ENCODE measurements around the gene NDUFB8.

Gene NDUFB8

DNA sequence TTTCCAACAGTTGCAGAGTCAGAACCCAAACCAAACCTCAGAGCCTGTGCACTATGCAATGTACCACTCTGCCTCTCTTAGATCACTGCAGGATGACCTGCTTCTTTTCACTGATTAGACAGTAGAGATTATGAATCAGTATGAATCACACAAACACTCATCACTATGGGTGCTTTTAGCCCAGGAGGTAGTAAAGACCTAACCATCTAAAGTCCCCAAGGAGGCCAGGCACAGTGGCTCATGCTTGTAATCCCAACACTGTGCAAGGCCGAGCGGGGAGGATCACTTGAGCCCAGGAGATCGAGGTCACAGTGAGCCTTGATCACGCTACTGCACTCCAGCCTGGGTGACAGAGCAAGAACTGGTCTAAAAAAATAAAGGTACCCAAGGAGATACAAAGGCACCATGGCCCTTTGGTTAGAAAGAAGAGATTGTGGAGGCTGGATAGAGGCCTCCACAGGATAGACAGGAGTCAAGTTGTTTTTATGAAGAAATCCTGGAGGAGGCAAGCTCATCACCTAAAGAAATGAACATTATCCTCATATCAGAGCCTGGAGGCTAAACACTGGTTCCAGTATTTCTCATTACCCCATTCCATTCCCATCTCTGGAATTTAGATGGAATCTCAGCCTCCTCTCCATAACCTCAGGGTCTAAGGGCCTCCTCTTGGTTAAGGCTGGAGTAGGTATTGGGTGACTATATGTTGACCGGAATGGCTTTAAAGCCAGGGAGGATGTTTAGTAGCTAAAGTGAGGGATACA lies 22.9 kb downstream of the NDUFB8 start:
- DNase-seq, result no peak

DNA sequence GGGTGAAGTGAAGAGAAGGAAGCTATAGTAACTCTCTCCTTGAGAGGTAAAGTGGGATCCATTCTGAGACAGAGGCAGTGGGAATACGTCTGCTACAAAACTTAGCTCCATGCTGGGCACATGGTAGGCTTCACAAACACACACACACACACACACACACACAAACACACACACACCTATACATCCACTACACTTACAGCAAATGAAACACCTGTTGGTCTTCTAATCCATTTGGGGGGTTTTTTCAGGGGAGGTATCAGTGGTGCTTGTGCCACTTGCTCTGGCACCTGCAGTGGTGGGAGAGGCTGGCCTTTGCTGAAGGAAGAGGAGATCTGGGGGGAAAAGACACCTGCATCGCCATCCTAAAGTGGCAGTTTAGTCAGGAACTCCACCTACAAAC lies 24.5 kb downstream of the NDUFB8 start:
- no peak for DNase-seq

DNA sequence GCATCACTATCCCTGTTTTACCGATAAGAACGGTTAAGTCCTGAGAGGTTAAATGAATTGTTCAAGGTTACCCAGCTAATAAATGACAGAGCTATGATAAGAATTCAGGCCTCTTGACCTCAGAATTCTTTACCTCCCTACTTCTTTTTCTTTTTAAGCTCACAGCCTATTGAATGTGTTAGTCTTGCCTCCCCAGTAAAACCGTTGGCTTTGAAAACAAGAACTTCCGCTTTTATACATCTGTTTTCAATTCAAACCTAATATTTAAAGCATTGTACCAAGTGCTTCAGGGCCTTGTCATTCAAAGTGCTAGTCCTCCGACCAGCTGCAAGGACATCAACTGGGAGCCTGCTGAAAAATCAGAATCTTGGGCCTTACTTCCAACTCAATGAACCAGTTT lies 25.6 kb downstream of the NDUFB8 start:
- DNase-seq, result no peak

DNA sequence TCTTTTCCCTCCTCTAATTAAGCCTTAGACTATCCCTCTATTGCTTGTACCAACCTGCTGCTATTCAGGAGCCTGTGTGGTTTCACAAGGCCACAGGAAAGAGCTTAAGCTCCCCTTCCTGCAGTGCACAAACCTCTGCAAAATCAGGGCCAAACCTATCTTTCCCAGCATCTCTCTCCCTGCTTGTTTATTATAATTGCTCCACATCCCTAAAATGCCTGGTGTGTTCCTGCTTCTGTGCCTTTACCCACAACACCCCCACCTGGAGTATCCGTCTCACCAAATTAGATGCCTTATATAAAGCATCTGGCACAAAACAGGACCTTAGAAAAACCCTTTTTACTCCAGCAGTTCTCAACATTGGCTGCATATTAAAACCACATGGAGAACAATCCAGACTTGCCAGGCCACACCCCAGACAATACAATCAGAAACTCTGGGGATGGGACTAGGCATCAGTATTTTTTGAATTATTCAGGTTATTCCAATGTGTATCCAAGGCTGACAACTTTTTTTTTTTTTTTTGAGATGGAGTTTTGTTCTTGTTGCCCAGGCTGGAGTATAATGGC lies 26.7 kb downstream of the NDUFB8 start:
- no peak for DNase-seq

DNA sequence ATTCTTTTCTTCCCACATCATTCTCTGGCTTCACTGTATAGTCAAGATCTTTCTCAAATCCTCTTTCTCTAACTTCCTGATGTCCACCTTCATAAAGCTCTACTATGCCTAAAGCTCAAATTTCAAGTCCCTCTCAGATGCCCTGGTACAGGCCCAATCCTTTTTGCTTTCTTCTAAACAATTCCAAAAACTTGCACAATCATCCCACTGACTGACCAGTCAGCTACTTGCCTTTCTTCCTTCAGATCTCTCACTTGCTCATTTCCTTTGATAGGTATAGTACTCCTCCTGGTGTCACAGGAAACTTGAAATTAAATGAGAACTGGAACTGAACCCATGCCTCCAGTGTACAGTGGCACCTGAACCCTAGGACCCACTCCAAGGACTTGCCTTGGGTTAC lies 28.2 kb downstream of the NDUFB8 start:
- DNase-seq, result no peak

DNA sequence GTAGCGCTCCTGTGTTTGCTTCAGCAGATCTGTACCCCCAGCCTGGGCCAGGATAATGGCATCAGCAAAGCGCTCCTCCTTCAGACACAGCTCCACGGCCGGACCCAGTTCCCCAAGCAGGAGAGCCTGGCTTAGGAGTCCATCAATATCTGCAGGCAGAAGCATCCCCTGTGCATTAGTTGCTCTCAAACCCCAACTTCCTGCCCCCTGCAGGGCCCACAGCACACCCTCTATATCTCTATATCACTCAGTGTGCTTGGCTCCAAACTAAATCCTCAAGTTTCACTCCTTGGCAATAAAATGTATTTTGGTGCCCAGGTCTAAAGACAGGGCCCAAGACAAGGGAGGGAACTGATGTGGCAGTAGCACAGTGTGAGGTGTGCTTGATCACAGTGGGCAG lies 31.6 kb downstream of the NDUFB8 start:
- no peak for DNase-seq

DNA sequence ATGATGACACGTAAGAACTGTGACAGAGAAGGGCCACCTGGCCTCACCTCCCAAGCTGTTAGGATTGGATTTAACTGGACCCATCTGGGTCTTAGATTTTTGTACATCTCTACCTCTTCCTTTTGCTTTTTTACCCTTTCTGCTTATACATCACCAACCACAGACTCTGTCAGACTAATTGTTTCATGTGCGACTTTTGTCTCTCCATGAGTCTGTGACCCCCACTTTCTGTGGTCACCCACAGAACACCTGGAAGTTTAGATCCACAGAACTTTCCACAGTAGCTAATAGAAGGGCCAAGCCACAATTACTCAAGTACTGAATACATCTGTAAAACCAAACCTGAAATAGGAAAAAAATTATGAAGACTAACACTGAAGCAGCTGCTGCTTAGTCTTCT lies 33.1 kb downstream of the NDUFB8 start:
- DNase-seq, result no peak

DNA sequence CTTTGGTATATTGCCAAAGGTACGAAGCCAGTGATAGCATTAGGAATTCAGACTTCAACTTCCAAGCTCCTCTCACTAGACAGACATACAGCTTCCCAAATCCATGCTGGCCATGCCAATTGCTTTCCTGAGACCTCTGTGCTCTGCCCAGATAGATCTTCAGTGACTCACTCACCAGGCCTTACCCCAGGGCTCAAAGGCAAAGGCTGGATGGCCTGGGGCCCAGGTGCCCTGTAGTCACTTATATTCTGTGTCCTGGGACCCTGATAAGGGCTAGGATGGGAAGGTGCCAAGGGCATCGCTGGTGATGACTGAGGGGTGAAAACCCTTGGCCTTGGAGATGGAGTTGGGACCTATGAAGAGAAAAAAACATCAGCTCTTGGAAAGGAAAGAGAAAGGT lies 39.1 kb downstream of the NDUFB8 start:
- DNase-seq, result no peak

DNA sequence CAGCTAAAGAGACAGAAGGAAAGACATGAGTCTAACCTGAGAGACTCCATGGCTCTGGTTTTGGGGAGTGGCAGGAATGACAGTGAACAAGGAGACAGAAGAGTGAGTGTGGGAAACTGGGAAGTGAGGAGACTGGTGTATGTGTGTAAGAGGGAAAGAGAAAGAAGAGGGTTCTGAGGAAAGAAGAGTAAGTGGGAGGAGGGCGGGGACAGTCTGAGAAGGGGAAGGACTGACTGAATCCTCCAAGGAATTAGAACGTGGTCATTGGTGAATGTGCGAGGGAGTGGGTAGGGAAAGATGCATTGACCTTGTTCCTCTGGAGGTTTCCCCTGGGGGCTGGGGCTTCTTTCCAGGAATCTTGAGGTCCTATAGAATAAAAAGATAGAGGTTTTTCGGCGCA lies 40.3 kb downstream of the NDUFB8 start:
- DNase-seq, result no peak

DNA sequence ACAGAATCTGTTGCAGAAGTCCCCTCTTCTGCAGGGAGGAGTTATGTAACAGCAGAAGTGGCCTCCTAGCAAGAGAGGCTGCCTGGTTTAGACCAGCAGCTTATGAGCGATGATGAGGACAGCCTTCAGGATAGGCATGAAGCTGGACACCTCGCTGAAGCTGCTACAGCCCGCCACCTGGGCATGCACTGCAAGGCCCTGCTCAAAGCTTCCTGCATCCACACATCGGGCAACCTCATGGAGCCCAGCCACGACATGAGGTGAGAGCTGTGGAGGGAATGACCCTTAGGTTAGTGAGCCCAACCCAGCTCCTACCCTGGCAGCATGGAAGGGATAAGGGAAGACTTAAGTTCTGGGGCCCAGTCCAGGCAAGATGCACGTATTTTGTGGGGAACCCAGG lies 42.1 kb downstream of the NDUFB8 start:
- no peak for DNase-seq

DNA sequence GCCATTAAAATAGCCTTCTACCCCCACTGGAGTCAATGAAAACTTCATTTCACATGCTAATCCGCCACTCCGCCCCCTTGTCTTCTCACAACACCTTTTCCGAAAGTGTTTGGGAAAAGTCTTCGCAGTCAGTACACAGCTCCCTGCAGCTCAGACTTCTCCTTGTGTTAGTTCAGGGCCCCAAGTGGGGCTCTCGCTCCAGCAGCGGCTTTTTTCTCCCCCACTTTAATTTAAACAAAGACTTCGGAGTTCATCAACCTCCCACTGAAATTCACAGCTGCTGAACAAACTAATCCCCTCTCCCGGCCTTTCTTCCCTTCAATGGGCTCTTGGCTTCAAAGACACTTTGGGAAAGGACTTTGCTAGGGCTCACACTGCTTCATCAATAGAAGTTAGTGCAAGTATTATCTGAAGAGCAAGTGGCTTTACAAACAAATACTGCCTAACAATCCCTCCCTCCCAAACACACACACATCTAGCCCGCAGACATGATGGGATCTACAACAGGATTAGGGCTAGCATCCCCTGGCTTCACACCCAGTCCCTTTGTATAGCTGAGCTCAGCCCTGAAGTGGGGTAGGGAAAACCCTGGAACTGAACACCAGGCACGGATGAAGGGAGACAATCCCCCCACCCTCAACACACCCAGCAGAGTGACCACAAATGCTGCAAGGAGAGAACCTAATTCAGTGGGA lies 43.7 kb downstream of the NDUFB8 start:
- no peak for DNase-seq

DNA sequence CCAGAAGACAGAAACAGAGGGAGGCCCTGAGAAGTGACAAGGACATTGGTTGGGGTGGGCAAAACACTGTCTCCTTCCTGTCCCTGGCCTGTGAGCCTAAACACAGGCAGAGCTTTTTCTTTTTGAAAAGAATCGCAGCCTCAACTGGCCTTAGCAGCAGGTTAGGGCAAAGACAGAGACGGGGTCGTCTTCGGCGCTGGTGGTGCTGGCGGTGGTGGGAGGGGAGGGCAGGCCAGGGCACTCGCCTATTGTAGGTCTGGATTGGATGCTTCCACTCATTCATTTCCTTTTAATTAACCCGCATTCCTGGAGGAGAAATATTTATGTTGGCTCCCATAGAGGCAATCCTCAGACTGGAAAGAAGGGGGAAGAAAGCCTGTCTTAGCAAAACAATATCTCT lies 44.3 kb downstream of the NDUFB8 start:
- DNase-seq, result no peak

DNA sequence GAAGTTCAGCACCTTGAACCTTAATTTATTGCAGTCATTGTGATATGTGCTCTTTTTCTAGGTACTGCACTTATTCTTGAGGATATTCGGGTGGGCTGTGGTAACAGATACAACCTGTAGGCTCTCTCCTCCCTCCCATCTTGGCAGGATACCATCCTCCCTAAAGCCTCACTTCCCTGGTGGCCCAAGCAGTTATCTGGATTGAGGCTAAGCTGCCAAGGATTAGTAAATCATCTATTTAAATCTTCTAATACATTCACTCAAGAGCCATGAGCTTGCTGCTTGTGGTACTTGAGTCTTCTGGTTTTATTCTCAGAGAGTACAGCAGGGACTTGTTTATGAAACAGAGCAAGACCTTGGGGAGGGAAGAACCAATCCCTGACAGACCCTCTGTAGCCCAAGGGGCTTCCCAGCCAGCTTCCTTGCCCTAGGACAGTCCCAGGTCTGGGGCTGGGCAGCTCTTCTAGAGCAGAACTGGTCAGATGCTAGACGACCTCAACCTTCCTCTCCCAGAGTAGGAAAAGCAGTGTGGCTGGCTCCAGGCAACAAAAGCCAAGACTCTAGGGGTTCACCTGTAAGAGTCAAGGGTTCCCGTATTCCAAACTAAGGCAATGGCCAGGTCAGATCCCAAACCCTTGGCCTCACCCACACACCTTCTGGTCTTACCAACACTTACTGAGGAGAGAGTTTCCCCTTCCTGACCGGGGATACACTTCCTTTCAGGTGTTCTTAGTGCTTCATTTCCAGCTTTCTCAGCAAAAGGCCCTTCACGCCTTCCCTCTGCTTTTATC lies 45.6 kb downstream of the NDUFB8 start:
- DNase-seq, result no peak

DNA sequence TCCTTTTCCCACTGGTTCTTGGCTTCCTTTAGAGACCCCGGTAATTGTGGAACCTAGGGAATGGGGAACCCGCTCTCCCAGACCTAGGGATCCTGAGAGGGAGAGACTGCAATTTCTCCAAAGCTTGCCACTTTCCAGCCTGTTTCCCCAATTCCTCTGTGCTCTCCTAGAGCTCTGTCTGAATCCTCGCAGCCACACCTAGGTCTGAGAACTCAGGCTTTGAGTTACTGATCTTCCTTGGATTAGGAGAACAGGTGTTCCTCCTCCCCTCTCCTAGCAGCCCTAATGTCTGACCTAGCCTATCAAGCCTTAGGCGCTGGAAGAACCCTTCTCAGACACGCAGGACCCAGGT lies 46.9 kb downstream of the NDUFB8 start:
- no peak for DNase-seq

DNA sequence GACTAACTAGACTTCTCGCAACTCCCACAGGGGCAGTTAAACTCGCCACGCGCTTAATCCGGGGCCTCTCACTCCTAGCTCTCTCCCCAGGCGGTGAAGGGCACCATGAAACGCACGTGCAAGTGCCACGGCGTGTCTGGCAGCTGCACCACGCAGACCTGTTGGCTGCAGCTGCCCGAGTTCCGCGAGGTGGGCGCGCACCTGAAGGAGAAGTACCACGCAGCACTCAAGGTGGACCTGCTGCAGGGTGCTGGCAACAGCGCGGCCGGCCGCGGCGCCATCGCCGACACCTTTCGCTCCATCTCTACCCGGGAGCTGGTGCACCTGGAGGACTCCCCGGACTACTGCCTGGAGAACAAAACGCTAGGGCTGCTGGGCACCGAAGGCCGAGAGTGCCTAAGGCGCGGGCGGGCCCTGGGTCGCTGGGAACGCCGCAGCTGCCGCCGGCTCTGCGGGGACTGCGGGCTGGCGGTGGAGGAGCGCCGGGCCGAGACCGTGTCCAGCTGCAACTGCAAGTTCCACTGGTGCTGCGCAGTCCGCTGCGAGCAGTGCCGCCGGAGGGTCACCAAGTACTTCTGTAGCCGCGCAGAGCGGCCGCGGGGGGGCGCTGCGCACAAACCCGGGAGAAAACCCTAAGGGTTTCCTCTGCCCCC lies 47.4 kb downstream of the NDUFB8 start:
- DNase-seq, result peak; percentile 69 to 73

DNA sequence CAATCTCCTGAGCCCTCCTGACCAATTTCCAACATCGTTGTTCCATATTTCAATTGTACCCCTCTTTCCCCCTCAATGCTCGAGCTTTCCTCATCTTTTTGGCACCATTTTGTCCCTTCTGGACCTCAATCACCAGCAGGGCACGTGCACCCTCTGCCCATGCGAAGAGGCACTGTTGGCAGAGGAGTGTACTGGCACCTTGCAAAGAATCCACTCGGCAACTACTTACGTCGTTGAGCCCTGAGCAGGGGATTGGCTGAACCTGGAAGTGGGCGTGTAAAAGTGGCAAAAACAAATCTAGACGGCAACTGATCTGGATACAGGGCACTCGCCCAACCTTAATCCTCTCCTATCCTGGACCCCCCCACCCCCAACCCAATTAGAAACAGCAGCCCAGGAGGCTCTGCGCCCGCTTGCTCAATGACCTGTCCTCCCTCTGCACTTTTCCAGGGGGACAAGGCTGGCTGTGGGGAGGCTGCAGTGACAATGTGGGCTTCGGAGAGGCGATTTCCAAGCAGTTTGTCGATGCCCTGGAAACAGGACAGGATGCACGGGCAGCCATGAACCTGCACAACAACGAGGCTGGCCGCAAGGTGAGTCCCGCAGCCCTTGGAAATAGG lies 48.1 kb downstream of the NDUFB8 start:
- peak; percentile 89 to 90 for DNase-seq

DNA sequence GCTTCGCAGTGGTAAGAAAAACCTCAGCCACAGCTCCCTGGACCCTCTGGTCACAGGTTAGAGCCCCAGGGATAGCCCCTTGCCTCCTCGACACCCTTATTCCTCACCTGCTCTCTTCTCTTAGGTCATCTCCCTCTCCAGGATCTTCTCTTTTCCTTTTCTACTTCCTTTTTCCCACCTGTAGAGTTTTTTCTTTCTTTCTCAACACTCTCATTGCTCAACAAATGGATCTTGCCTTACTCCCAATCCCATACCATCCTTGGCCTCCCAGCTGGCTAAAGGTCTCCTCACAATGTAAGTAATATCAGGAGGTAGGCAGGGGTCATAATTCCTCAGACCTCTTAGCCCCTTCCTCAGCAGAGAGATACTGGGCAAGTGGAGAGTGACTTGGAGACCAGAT lies 49.7 kb downstream of the NDUFB8 start:
- no peak for DNase-seq

DNA sequence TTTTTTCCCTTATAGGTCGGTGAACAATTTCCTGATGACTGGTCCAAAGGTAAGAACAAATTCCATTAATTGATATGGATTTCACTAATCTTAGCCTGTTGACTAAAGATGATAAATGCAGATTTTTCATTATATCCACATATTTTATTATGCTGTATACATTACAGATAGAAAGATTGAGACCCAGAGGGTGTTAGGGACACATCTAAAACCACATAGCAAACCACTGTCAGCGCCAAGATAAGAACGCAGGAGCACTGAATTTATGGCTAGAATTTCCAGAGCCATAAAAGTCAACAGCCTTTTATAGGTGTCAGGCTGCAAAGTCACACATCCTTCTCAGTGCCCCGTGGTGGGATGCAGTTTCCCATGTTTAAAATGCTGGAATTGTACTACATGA lies 50.6 kb downstream of the NDUFB8 start:
- DNase-seq, result no peak

DNA sequence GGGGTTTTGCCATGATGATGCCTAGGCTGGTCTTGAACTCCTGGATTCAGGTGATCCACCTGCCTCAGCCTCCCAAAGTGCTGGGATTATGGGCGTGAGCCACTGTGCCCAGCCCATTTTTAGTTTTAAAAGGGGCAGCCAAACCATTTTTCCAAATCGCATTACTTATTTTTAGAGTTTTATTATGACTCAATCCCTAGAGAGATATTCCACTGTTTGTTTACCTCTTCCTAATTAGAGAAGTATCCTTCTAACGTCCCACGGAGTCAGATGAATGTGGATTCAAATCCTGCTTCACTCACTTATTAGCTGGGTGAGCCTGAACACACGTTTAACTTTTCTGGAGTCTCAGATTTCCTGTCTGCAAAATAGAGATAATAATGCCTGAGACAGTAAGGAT lies 51.7 kb downstream of the NDUFB8 start:
- DNase-seq, result no peak

Data from stimulated activated CD4-positive, alpha-beta T cell treated with anti-CD3 and anti-CD28 coated beads, Interleukin-2, amount 100 ng/mL, for 24 hours (primary cell).